A549 (cell line): ENCODE measurements around the gene ZBTB20. TPM values are rescaled to one million over a fixed set of nuclear protein-coding genes. Genes with fewer than 3 reads are reported as not detected.

Experiments used
- ATAC-seq, 2 experiments: fragments of 200-7000 bp in 1 of 2; fragments of >200 bp in 1 of 2; cut with Nextera tagmentation in 1 of 2; cut with Tn5 transposase in 1 of 2; 3 replicates each; pipeline versions ENCODE4 v1.8.0 to v1.9.1; 2018 to 2020; ENCODE audit warnings: mild to moderate bottlenecking in 1 of 2, moderate library complexity in 1 of 2
- CTCF ChIA-PET: fragments of 300-600 bp; sonication (Branson Sonifier 250); formaldehyde crosslinking; extraction: SDS; loops from one replicate; lab custom pipeline; 2021; ENCODE audit warnings: antibody characterized with exemption, inconsistent platforms; lab: Yijun Ruan, JAX
- POLR2A ChIA-PET: fragments of 350-600 bp; formaldehyde crosslinking; extraction: SDS; loops from one replicate; lab custom pipeline; 2021; ENCODE audit warnings: antibody characterized with exemption, inconsistent platforms; lab: Yijun Ruan, JAX
- DNase-seq, 2 experiments: peaks; one replicate each; pipeline versions ENCODE4 v3.0.0 to v3.0.0-alpha.2; 2011 to 2016; ENCODE audit warnings: low read depth in 1 of 2, low spot score in 1 of 2
- FAIRE-seq: peaks from 2 replicates; lab custom pipeline; 2011; peaks lifted over from hg19 to GRCh38; lab: Jason Lieb, UNC
- H3K27ac ChIP-seq, 2 experiments: fragments of >200 bp; sonication (Bioruptor Twin); formaldehyde crosslinking; 3 replicates each; pipeline ENCODE4 v1.5.1; 2016 to 2017
- H3K4me1 ChIP-seq: fragments of >200 bp; sonication (Bioruptor Twin); formaldehyde crosslinking; 3 replicates; pipeline ENCODE4 v1.6.1; 2016
- H3K4me2 ChIP-seq: fragments of >200 bp; sonication (Bioruptor Twin); formaldehyde crosslinking; 3 replicates; pipeline ENCODE4 v1.6.1; 2016
- H3K4me3 ChIP-seq: fragments of >200 bp; sonication (Bioruptor Twin); formaldehyde crosslinking; 3 replicates; pipeline ENCODE4 v1.5.1; 2016
- H3K9me3 ChIP-seq: fragments of >200 bp; sonication (Bioruptor Twin); formaldehyde crosslinking; 3 replicates; pipeline ENCODE4 v1.6.1; 2016
- BCL3 ChIP-seq: fragments of >200 bp; sonication (Bioruptor Twin); formaldehyde crosslinking; IDR thresholded peaks from 3 replicates; pipeline ENCODE4 v1.6.1; 2016
- BHLHE40 ChIP-seq: IDR thresholded peaks from 2 replicates; pipeline ENCODE4 v1.6.1; 2012; ENCODE audit warnings: low read depth, low read length, inconsistent platforms
- CBX8 ChIP-seq: fragments of 200-600 bp; sonication (generic); IDR thresholded peaks from 2 replicates; pipeline ENCODE4 v1.6.1; 2016
- CEBPB ChIP-seq, 2 experiments: fragments of >200 bp in 1 of 2; sonication (Bioruptor Twin) in 1 of 2; formaldehyde crosslinking in 1 of 2; IDR thresholded peaks; 2 replicates each; pipeline ENCODE4 v1.6.1; 2012 to 2016
- CHD2 ChIP-seq: fragments of 150-350 bp; IDR thresholded peaks from 2 replicates; pipeline ENCODE4 v1.6.1; 2014; ENCODE audit warnings: low read length; ENCODE audit not compliant: partially characterized antibody
- E2F6 ChIP-seq: IDR thresholded peaks from 2 replicates; pipeline ENCODE4 v1.6.1; 2012; ENCODE audit warnings: low read depth, borderline replicate concordance
- EHF ChIP-seq: fragments of 250-450 bp; sonication (Bioruptor Pico); IDR thresholded peaks from 2 replicates; pipeline ENCODE4 v1.5.0; 2020; ENCODE audit warnings: mild to moderate bottlenecking
- ELK1 ChIP-seq: fragments of 150-350 bp; IDR thresholded peaks from 2 replicates; pipeline ENCODE4 v1.6.1; 2014; ENCODE audit warnings: low read depth, mild to moderate bottlenecking, low read length
- EP300 ChIP-seq, 2 experiments: fragments of >200 bp; sonication (Bioruptor Twin); formaldehyde crosslinking; IDR thresholded peaks; 2 replicates in 1 of 2; 3 replicates in 1 of 2; pipeline ENCODE4 v1.6.1; 2016 to 2017
- FOSB ChIP-seq: fragments of 250-450 bp; sonication (Bioruptor Pico); IDR thresholded peaks from 2 replicates; pipeline ENCODE4 v1.5.0; 2020; ENCODE audit warnings: mild to moderate bottlenecking, moderate library complexity
- HES2 ChIP-seq: fragments of >200 bp; sonication (Bioruptor Twin); formaldehyde crosslinking; IDR thresholded peaks from 2 replicates; pipeline ENCODE4 v1.6.1; 2016
- HEYL ChIP-seq: fragments of 250-450 bp; sonication (Bioruptor Pico); IDR thresholded peaks from 2 replicates; pipeline ENCODE4 v1.8.0; 2021; ENCODE audit warnings: mild to moderate bottlenecking, moderate library complexity
- HOXA7 ChIP-seq: fragments of 250-450 bp; sonication (Bioruptor Pico); IDR thresholded peaks from 2 replicates; pipeline ENCODE4 v1.5.0; 2020; ENCODE audit warnings: mild to moderate bottlenecking, moderate library complexity
- HOXB13 ChIP-seq: fragments of 250-450 bp; sonication (Bioruptor Pico); IDR thresholded peaks from 2 replicates; pipeline ENCODE4 v1.5.0; 2020; ENCODE audit warnings: low read depth, mild to moderate bottlenecking, moderate library complexity
- HOXB5 ChIP-seq: fragments of 250-450 bp; sonication (Bioruptor Pico); IDR thresholded peaks from 2 replicates; pipeline ENCODE4 v1.5.0; 2020; ENCODE audit warnings: mild to moderate bottlenecking, moderate library complexity
- JUN ChIP-seq, 2 experiments: fragments of >200 bp; sonication (Bioruptor Twin); formaldehyde crosslinking; IDR thresholded peaks; 2 replicates in 1 of 2; 3 replicates in 1 of 2; pipeline ENCODE4 v1.6.1; 2016 to 2017
- JUNB ChIP-seq: fragments of >200 bp; sonication (Bioruptor Twin); formaldehyde crosslinking; IDR thresholded peaks from 2 replicates; pipeline ENCODE4 v1.6.1; 2016
- KDM5A ChIP-seq: fragments of 200-600 bp; sonication (generic); IDR thresholded peaks from 2 replicates; pipeline ENCODE4 v1.6.1; 2016; ENCODE audit warnings: antibody characterized with exemption, mild to moderate bottlenecking
- MAX ChIP-seq: IDR thresholded peaks from 2 replicates; pipeline ENCODE4 v1.6.1; 2012
- NFE2L2 ChIP-seq: fragments of 150-350 bp; conservative IDR thresholded peaks from 2 replicates; pipeline ENCODE4 v1.6.1; 2014; ENCODE audit warnings: low read length
- NPAS2 ChIP-seq: fragments of 250-450 bp; sonication (Bioruptor Pico); IDR thresholded peaks from 2 replicates; pipeline ENCODE4 v1.8.0; 2022; ENCODE audit warnings: mild to moderate bottlenecking, moderate library complexity, borderline replicate concordance
- NR3C1 ChIP-seq: fragments of >200 bp; sonication (Bioruptor Twin); formaldehyde crosslinking; IDR thresholded peaks from 3 replicates; pipeline ENCODE4 v1.6.1; 2017
- PHF8 ChIP-seq: fragments of 200-600 bp; sonication (generic); IDR thresholded peaks from 2 replicates; pipeline ENCODE4 v1.6.1; 2016; ENCODE audit warnings: low read depth, mild to moderate bottlenecking, antibody characterized with exemption, moderate library complexity, borderline replicate concordance
- POLR2A ChIP-seq: IDR thresholded peaks from 2 replicates; pipeline ENCODE4 v1.6.1; 2012; ENCODE audit warnings: mild to moderate bottlenecking, low read length
- RAD21 ChIP-seq, 2 experiments: fragments of >200 bp in 1 of 2; sonication (Bioruptor Twin) in 1 of 2; formaldehyde crosslinking in 1 of 2; IDR thresholded peaks in 1 of 2; conservative IDR thresholded peaks in 1 of 2; 2 replicates in 1 of 2; 3 replicates in 1 of 2; pipeline ENCODE4 v1.6.1; 2012 to 2018; ENCODE audit warnings: inconsistent platforms in 1 of 2
- RARB ChIP-seq: fragments of 250-450 bp; sonication (Bioruptor Pico); IDR thresholded peaks from 2 replicates; pipeline ENCODE4 v1.8.0; 2021; ENCODE audit warnings: mild to moderate bottlenecking, moderate library complexity
- REST ChIP-seq: fragments of 200-600 bp; sonication (generic); IDR thresholded peaks from 2 replicates; pipeline ENCODE4 v1.6.1; 2016; ENCODE audit warnings: antibody characterized with exemption, mild to moderate bottlenecking, moderate library complexity
- RFX5 ChIP-seq: fragments of 450-650 bp; IDR thresholded peaks from 2 replicates; pipeline ENCODE4 v1.7.1; 2014; ENCODE audit warnings: antibody characterized with exemption, mild to moderate bottlenecking, moderate library complexity
- RNF2 ChIP-seq: fragments of 200-600 bp; sonication (generic); IDR thresholded peaks from 2 replicates; pipeline ENCODE4 v1.6.1; 2016; ENCODE audit warnings: low read depth, mild to moderate bottlenecking, antibody characterized with exemption, moderate library complexity, borderline replicate concordance
- TFCP2L1 ChIP-seq: fragments of 250-450 bp; sonication (Bioruptor Pico); IDR thresholded peaks from 2 replicates; pipeline ENCODE4 v1.5.0; 2021; ENCODE audit warnings: mild to moderate bottlenecking
- TP53 ChIP-seq: fragments of 250-450 bp; sonication (Bioruptor Pico); IDR thresholded peaks from 2 replicates; pipeline ENCODE4 v1.5.0; 2021; ENCODE audit warnings: mild to moderate bottlenecking, moderate library complexity
- ZNF302 ChIP-seq: fragments of 250-450 bp; sonication (Bioruptor Pico); IDR thresholded peaks from 2 replicates; pipeline ENCODE4 v1.9.0; 2021; ENCODE audit warnings: inconsistent platforms, mild to moderate bottlenecking, moderate library complexity
- ZSCAN20 ChIP-seq: fragments of 250-450 bp; sonication (Bioruptor Pico); IDR thresholded peaks from 2 replicates; pipeline ENCODE4 v1.8.0; 2022; ENCODE audit warnings: mild to moderate bottlenecking, moderate library complexity
- WGBS: methylation state at CpG from one replicate; pipeline ENCODE4 v1.1.6; 2017; ENCODE audit errors: missing lambda C conversion rate; 5-methylcytosine and 5-hydroxymethylcytosine counted together
- polyA minus RNA-seq: library from RNA; depleted of rRNA, polyadenylated mRNA; stranded (reverse); fragments of >200 nt; gene quantifications from 2 replicates; pipeline ENCODE4 v1.2.3, GENCODE V29; 2011; rRNA and poly(A)+ RNA removed
- polyA plus RNA-seq, 4 experiments: library from polyadenylated mRNA; depleted of rRNA in 3 of 4; stranded (reverse); fragments of >200 nt; fragmentation: RNase III in 1 of 4; extraction: RNeasy Plus Mini Kit Qiagen cat#74134 plus additional on column Dnase treatment in 1 of 4; gene quantifications; 2 replicates in 3 of 4; 3 replicates in 1 of 4; pipeline ENCODE4 v1.2.3, GENCODE V29; 2011 to 2017

ZBTB20 gene
- polyA plus RNA-seq (2011; rRNA removed): 4.8 and 5.0 TPM in 2 replicates
- polyA plus RNA-seq (2012; cell fraction: cytosol; rRNA removed): 1.4 and 1.9 TPM in 2 replicates
- 4.6 and 5.7 TPM in 2 replicates for polyA plus RNA-seq (2012; cell fraction: nucleus; rRNA removed)
- 0.47 to 0.85 TPM (median 0.54 TPM) in 3 replicates for polyA plus RNA-seq (2017; fragmentation: RNase III; extraction: RNeasy Plus Mini Kit Qiagen cat#74134 plus additional on column Dnase treatment)
- polyA minus RNA-seq: 112 and 114 TPM in 2 replicates

GRCh38 chr3:115146418-115147328, at the start of gene ZBTB20:
TSS of gene ZBTB20 (minus strand) at chr3:115147288.
- whole genome bisulfite sequencing: under 1% methylated on average over 25 of the region's 72 CpGs
- FAIRE-seq: no peak
- CTCF ChIA-PET: interaction anchor here (0.6 to 3.5 kb wide), 6 partner anchors 11 to 668 kb away, joined by 3 to 13 read pairs (median 3); no protein-coding TSS in a partner anchor
- Histone ChIP-seq H3K27ac (peak within 1 kb of the TSS; percentile 87 to 97), H3K9me3 (no peaks in the 10 kb centered on the region), H3K4me2 (peak within 1 kb of the TSS; percentile 88), H3K4me1 (peaks cover 14% of the 10 kb centered on the region), H3K4me3 (peak within 1 kb of the TSS; percentile 78)
- peak; percentile 47 to 67 for ATAC-seq
- DNase-seq: peak; percentile 27 to 80
- POLR2A ChIA-PET: interaction anchor here (0.6 to 2.2 kb wide), 16 partner anchors 12 to 658 kb away, joined by 3 to 13 read pairs (median 4); no protein-coding TSS in a partner anchor
- no peak for TF ChIP-seq CBX8
- TF ChIP-seq TP53: no peak
- TF ChIP-seq HOXA7 (CRISPR knock-in tag): no peak
- peak; percentile 75 for TF ChIP-seq REST
- peak; percentile 80; the same call in 2 of the 3 replicates for TF ChIP-seq BCL3
- TF ChIP-seq CHD2: peak; percentile 83
- no peak for TF ChIP-seq ZNF302 (CRISPR knock-in tag)
- TF ChIP-seq NFE2L2: no peak
- no peak for TF ChIP-seq HOXB13 (CRISPR knock-in tag)
- no peak for TF ChIP-seq ZSCAN20 (CRISPR knock-in tag)
- no peak for TF ChIP-seq RAD21 (conservative IDR thresholded peaks at IDR 0.05 in 1 of 2, IDR thresholded peaks at IDR 0.05 in 1 of 2)
- TF ChIP-seq EHF (CRISPR knock-in tag): no peak
- TF ChIP-seq NR3C1: no peak
- TF ChIP-seq POLR2A: peak; percentile 45; the same call in 1 of the 2 replicates
- TF ChIP-seq BHLHE40: no peak
- TF ChIP-seq MAX: no peak
- 0 out of 2 replicates have a peak, but pooled peaks have one; percentile 12 for TF ChIP-seq TFCP2L1 (CRISPR knock-in tag)
- no peak for TF ChIP-seq HEYL (CRISPR knock-in tag)
- no peak for TF ChIP-seq E2F6
- no peak for TF ChIP-seq EP300 (IDR thresholded peaks at IDR 0.05)
- no peak for TF ChIP-seq RFX5
- TF ChIP-seq PHF8: peak; percentile 42; the same call in 1 of the 2 replicates
- TF ChIP-seq ELK1: no peak
- TF ChIP-seq NPAS2 (CRISPR knock-in tag): no peak
- TF ChIP-seq RARB (CRISPR knock-in tag): peak; percentile 54; the same call in 1 of the 2 replicates
- no peak for TF ChIP-seq HOXB5 (CRISPR knock-in tag)
- TF ChIP-seq JUN (IDR thresholded peaks at IDR 0.05): peak; percentile 27 to 52; a peak in 1 of 5 replicates
- no peak for TF ChIP-seq JUNB
- no peak for TF ChIP-seq RNF2
- TF ChIP-seq FOSB (CRISPR knock-in tag): no peak; the same call in 1 of the 2 replicates
- TF ChIP-seq CEBPB (IDR thresholded peaks at IDR 0.05): no peak
- TF ChIP-seq HES2: no peak
- TF ChIP-seq KDM5A: no peak
